WTC11 (cell line): ENCODE data around the gene ASB13. TPM values are rescaled to one million over a fixed set of nuclear protein-coding genes. Genes with fewer than 3 reads are reported as not detected.

Experiments
- ATAC-seq: fragments of 200-7000 bp; cut with Tn5 transposase; 2 replicates; pipeline ENCODE4 v1.10.0; 2021; ENCODE audit warnings: mild to moderate bottlenecking, moderate library complexity
- CTCF ChIA-PET: fragments of 300-600 bp; sonication (Branson Sonifier 250); formaldehyde crosslinking; loops from one replicate; lab custom pipeline; 2021; ENCODE audit warnings: antibody characterized with exemption; lab: Charles Lee
- POLR2A ChIA-PET: fragments of 350-600 bp; sonication (Branson Sonifier 250); formaldehyde crosslinking; loops from one replicate; lab custom pipeline; 2021; ENCODE audit warnings: antibody characterized with exemption; lab: Charles Lee
- DNase-seq: peaks from one replicate; pipeline ENCODE4 v3.0.0; 2021; ENCODE audit warnings: low spot score
- H3K27ac Mint-ChIP-seq: 2 replicates; pipeline ENCODE4 v1.8.0; 2021; ENCODE audit warnings: mixed read lengths
- H3K27me3 Mint-ChIP-seq: 2 replicates; pipeline ENCODE4 v1.8.0; 2021; ENCODE audit warnings: low read depth, mild to moderate bottlenecking, moderate library complexity, mixed read lengths
- H3K36me3 Mint-ChIP-seq: 2 replicates; pipeline ENCODE4 v1.8.0; 2021; ENCODE audit warnings: mixed read lengths
- H3K4me1 Mint-ChIP-seq: 2 replicates; pipeline ENCODE4 v1.8.0; 2022; ENCODE audit warnings: mixed read lengths
- H3K4me3 Mint-ChIP-seq: 2 replicates; pipeline ENCODE4 v1.8.0; 2021; ENCODE audit warnings: mild to moderate bottlenecking, moderate library complexity, mixed read lengths
- H3K9me3 Mint-ChIP-seq: 2 replicates; pipeline ENCODE4 v1.8.0; 2021; ENCODE audit warnings: mixed read lengths
- CDX4 ChIP-seq: fragments of 250-450 bp; sonication (Bioruptor Pico); IDR thresholded peaks from 2 replicates; pipeline ENCODE4 v1.9.0; 2021; ENCODE audit warnings: moderate library complexity, mild to moderate bottlenecking, inconsistent platforms, borderline replicate concordance
- E2F1 ChIP-seq: sonication (generic); formaldehyde crosslinking; IDR thresholded peaks from 2 replicates; pipeline ENCODE4 v1.8.0; 2022; ENCODE audit warnings: mild to moderate bottlenecking, missing genetic modification reagents
- NR1H2 ChIP-seq: sonication (generic); formaldehyde crosslinking; IDR thresholded peaks from 2 replicates; pipeline ENCODE4 v1.9.0; 2021; ENCODE audit warnings: mild to moderate bottlenecking, moderate library complexity, missing genetic modification reagents
- TEAD1 ChIP-seq: sonication (generic); formaldehyde crosslinking; IDR thresholded peaks from 2 replicates; pipeline ENCODE4 v1.8.0; 2022; ENCODE audit warnings: mild to moderate bottlenecking, missing genetic modification reagents
- ZNF671 ChIP-seq: fragments of 250-450 bp; sonication (Bioruptor Pico); IDR thresholded peaks from 2 replicates; pipeline ENCODE4 v1.8.0; 2021; ENCODE audit warnings: mild to moderate bottlenecking
- total RNA-seq: library from RNA; stranded (reverse); gene quantifications from 3 replicates; pipeline ENCODE4 v1.2.3, GENCODE V29; 2021
- TF ChIP-seq, protein P1 (sequence below): sonication (generic); formaldehyde crosslinking; IDR thresholded peaks from 2 replicates; pipeline ENCODE4 v1.8.1; 2022; ENCODE audit warnings: mild to moderate bottlenecking, missing genetic modification reagents, moderate library complexity, borderline replicate concordance

ASB13 gene
- total RNA-seq, 1 experiment from 2014 or later, result 23.4 TPM

- Mint-ChIP-seq H3K4me3 (no peak overlapping the region), H3K9me3 (no peaks in the 10 kb centered on the region), H3K27ac (no peak overlapping the region), H3K36me3 (no peaks in the 10 kb centered on the region), H3K4me1 (peaks cover 51% of the 10 kb centered on the region), H3K27me3 (0 out of 2 replicates have a peak, but pooled peaks cover 4% of the 10 kb centered on the region)
- no peak for DNase-seq
- POLR2A ChIA-PET, result interaction anchor here (0.7 kb wide), 1 partner anchor 71 kb away, joined by 3 read pairs; no protein-coding TSS in a partner anchor
- TF ChIP-seq E2F1 (CRISPR knock-in tag), result no peak
- no peak for TF ChIP-seq ZNF671 (CRISPR knock-in tag)
- no peak for TF ChIP-seq CDX4
- no peak for TF ChIP-seq TEAD1 (CRISPR knock-in tag)
- TF ChIP-seq NR1H2 (CRISPR knock-in tag), result no peak
- TF ChIP-seq, protein P1, sequence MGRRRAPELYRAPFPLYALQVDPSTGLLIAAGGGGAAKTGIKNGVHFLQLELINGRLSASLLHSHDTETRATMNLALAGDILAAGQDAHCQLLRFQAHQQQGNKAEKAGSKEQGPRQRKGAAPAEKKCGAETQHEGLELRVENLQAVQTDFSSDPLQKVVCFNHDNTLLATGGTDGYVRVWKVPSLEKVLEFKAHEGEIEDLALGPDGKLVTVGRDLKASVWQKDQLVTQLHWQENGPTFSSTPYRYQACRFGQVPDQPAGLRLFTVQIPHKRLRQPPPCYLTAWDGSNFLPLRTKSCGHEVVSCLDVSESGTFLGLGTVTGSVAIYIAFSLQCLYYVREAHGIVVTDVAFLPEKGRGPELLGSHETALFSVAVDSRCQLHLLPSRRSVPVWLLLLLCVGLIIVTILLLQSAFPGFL (CRISPR knock-in tag), result no peak
- CTCF ChIA-PET, result interaction anchor here (0.7 to 1.3 kb wide), 9 partner anchors 11 to 142 kb away, joined by 3 to 13 read pairs (median 4); no protein-coding TSS in a partner anchor
- no peak for ATAC-seq
These were observed 77.3 kb downstream of the ASB13 start for GRCh38 chr10:5589011-5589660.

Other genes with a start within 250 kb of the ASB13 start
- 0.23 TPM in 1 of 3 replicates, not detected in the others for gene CALML5, start 167.0 kb downstream of the ASB13 start, total RNA-seq
- not detected in 3 replicates for gene CALML3, start 141.6 kb downstream of the ASB13 start, total RNA-seq
- gene TASOR2, start 18.2 kb upstream of the ASB13 start, total RNA-seq, result 54.5 to 67.3 TPM (median 62.0 TPM) in 3 replicates
- 319 to 326 TPM (median 321 TPM) in 3 replicates for gene GDI2, start 146.8 kb upstream of the ASB13 start, total RNA-seq
- gene ANKRD16, start 223.3 kb upstream of the ASB13 start, total RNA-seq, result 12.2 to 13.6 TPM (median 12.6 TPM) in 3 replicates
- 62.8 to 66.8 TPM (median 63.7 TPM) in 3 replicates for gene FBH1, start 223.6 kb upstream of the ASB13 start, total RNA-seq